Calu3 (cell line): ENCODE data around the gene RPN1. TPM values are rescaled to one million over a fixed set of nuclear protein-coding genes. Genes with fewer than 3 reads are reported as not detected.
A peak's percentile ranks its signal among the peaks of the same experiment; 100 is the strongest.
"Not testable (repeated sequence)": the region's sequence is repeated elsewhere in the genome, so short reads cannot be mapped to it uniquely, and the experiment has no call there.

ENCODE experiments used
- BruUV-seq: library from RNA; stranded (reverse); fragments of 400-500 nt; replicated peaks from 2 replicates; lab custom pipeline; 2021; lab: Mats Ljungman, UMichigan
- CTCF ChIA-PET: fragments of 300-600 bp; sonication (Branson Sonifier 250); formaldehyde crosslinking; loops from one replicate; lab custom pipeline; 2022; ENCODE audit warnings: antibody characterized with exemption; lab: Charles Lee
- DNase-seq: peaks from one replicate; pipeline ENCODE4 v3.0.0; 2022
- H3K27ac Mint-ChIP-seq: one replicate; pipeline ENCODE4 v1.8.0; 2022; ENCODE audit warnings: mixed read lengths; ENCODE audit not compliant: unreplicated experiment
- H3K27me3 Mint-ChIP-seq: one replicate; pipeline ENCODE4 v1.8.0; 2022; ENCODE audit warnings: mixed read lengths; ENCODE audit not compliant: unreplicated experiment
- H3K36me3 Mint-ChIP-seq: one replicate; pipeline ENCODE4 v1.8.0; 2022; ENCODE audit warnings: mild to moderate bottlenecking, moderate library complexity, mixed read lengths; ENCODE audit not compliant: insufficient read depth, unreplicated experiment
- H3K4me1 Mint-ChIP-seq: one replicate; pipeline ENCODE4 v1.8.0; 2022; ENCODE audit warnings: mild to moderate bottlenecking, low read depth, mixed read lengths; ENCODE audit not compliant: unreplicated experiment
- H3K4me3 Mint-ChIP-seq: one replicate; pipeline ENCODE4 v1.8.0; 2022; ENCODE audit warnings: mild to moderate bottlenecking, low read depth, moderate library complexity, mixed read lengths; ENCODE audit not compliant: unreplicated experiment
- H3K9me3 Mint-ChIP-seq: one replicate; pipeline ENCODE4 v1.8.0; 2022; ENCODE audit warnings: low read depth, mixed read lengths; ENCODE audit not compliant: unreplicated experiment
- CTCF ChIP-seq: fragments of 200-600 bp; IDR thresholded peaks from one replicate; pipeline ENCODE4 v1.8.0; 2022; ENCODE audit warnings: antibody characterized with exemption; ENCODE audit not compliant: unreplicated experiment
- intact Hi-C: fragments of 100-400 bp; cut with micrococcal nuclease; formaldehyde crosslinking; loops from one replicate; pipeline ENCODE4 v1.10.0; 2022; ENCODE audit not compliant: unreplicated experiment
- total RNA-seq: library from RNA; stranded (reverse); gene quantifications from 2 replicates; pipeline ENCODE4 v1.2.3, GENCODE V29; 2022

RPN1 gene
- total RNA-seq, 1 experiment from 2014 or later = 474 TPM

GRCh38 chr3:128587391-128587790 lies 63.2 kb downstream of the RPN1 start:
- no peak overlapping the region for H3K27ac Mint-ChIP-seq
- no peak for DNase-seq
- H3K27me3 Mint-ChIP-seq = peaks cover 48% of the 10 kb centered on the region
- intact Hi-C loops = loop anchor here (10.0 kb wide), 3 partner anchors 283 to 573 kb away; no protein-coding TSS in a partner anchor
- peaks cover 3% of the 10 kb centered on the region for H3K9me3 Mint-ChIP-seq
- peaks cover 21% of the 10 kb centered on the region for H3K4me1 Mint-ChIP-seq
- TF ChIP-seq CTCF = no peak
- CTCF ChIA-PET = no interaction called here
- no peak overlapping the region for H3K4me3 Mint-ChIP-seq
- no TSS peak for BruUV-seq
- H3K36me3 Mint-ChIP-seq = no peaks in the 10 kb centered on the region

GRCh38 chr3:128586932-128587331 lies 63.7 kb downstream of the RPN1 start:
- DNase-seq, H3K36me3 Mint-ChIP-seq, H3K27ac Mint-ChIP-seq, H3K4me3 Mint-ChIP-seq, H3K9me3 Mint-ChIP-seq, BruUV-seq, CTCF ChIA-PET: not testable (repeated sequence)
- peaks cover 53% of the 10 kb centered on the region for H3K27me3 Mint-ChIP-seq
- peaks cover 18% of the 10 kb centered on the region for H3K4me1 Mint-ChIP-seq
- intact Hi-C loops = loop anchor here (10.0 kb wide), 3 partner anchors 282 to 572 kb away; no protein-coding TSS in a partner anchor

GRCh38 chr3:128586391-128586790 lies 64.2 kb downstream of the RPN1 start:
- DNase-seq, H3K9me3 Mint-ChIP-seq, CTCF ChIA-PET, H3K4me3 Mint-ChIP-seq, H3K27ac Mint-ChIP-seq, H3K36me3 Mint-ChIP-seq, BruUV-seq: not testable (repeated sequence)
- intact Hi-C loops = loop anchor here (10.0 kb wide), 3 partner anchors 282 to 572 kb away; no protein-coding TSS in a partner anchor
- Mint-ChIP-seq H3K4me1 (peaks cover 16% of the 10 kb centered on the region), H3K27me3 (peaks cover 58% of the 10 kb centered on the region)

DNA sequence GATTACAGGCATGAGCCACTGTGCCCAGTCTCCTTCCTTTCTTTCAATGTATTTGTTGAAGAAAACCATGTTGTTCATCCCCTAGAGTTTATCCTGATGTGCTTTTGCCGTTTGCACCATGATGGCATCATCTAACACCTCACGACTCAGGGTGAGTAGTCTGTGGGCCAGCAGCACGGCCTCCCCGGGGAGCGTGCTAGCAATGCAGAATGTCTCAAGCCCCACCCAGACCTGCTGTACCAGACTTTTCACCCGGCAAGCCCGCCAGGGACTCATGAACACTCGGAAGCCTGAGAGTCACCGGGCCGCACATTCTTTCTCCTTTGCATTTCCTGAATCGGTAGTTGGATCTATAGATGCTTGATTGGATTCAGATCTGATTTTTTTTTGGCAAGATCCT lies 64.6 kb downstream of the RPN1 start:
- no peak overlapping the region for H3K27ac Mint-ChIP-seq
- BruUV-seq = no TSS peak
- CTCF ChIA-PET = interaction anchor here (2.0 kb wide), 1 partner anchor 13 kb away, joined by 19 read pairs; no protein-coding TSS in a partner anchor

DNA sequence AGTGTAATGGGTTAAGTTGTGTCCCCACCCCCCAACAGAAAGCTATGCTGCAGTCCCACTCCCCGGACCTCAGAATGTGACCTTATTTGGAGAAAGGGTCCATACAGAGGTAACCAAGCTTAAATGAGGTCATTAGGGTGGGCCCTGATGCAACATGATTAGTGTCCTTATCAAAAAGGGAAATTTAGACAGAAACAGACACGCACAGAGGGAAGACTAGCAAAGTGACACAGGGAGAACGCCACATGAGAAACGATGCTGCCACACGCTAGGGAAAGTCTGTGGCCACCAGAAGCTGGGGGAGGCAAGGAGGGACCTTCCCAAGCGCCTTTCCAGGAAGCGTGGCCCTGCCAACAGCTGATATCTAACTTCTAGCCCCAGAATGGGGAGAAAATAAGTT lies 65.4 kb downstream of the RPN1 start:
- intact Hi-C loops = loop anchor here (10.0 kb wide), 3 partner anchors 280 to 570 kb away; no protein-coding TSS in a partner anchor
- Mint-ChIP-seq H3K4me1 (peaks cover 16% of the 10 kb centered on the region), H3K36me3 (no peaks in the 10 kb centered on the region), H3K27ac (no peak overlapping the region), H3K27me3 (peaks cover 48% of the 10 kb centered on the region), H3K9me3 (peaks cover 3% of the 10 kb centered on the region), H3K4me3 (no peak overlapping the region)
- TF ChIP-seq CTCF = no peak
- no TSS peak for BruUV-seq
- CTCF ChIA-PET = interaction anchor here (1.3 to 2.1 kb wide), 5 partner anchors 12 to 490 kb away, joined by 6 to 19 read pairs (median 8); no protein-coding TSS in a partner anchor
- DNase-seq = no peak

More for the DNA sequence above, 64.6 kb downstream of the RPN1 start:
- H3K4me1 Mint-ChIP-seq = peaks cover 16% of the 10 kb centered on the region
- no peaks in the 10 kb centered on the region for H3K36me3 Mint-ChIP-seq
- TF ChIP-seq CTCF = no peak
- peaks cover 56% of the 10 kb centered on the region for H3K27me3 Mint-ChIP-seq
- no peak overlapping the region for H3K4me3 Mint-ChIP-seq
- intact Hi-C loops = loop anchor here (10.0 kb wide), 3 partner anchors 281 to 571 kb away; no protein-coding TSS in a partner anchor
- DNase-seq = peak; percentile 69
- peaks cover 3% of the 10 kb centered on the region for H3K9me3 Mint-ChIP-seq
